GM21381 (cell line): ENCODE data around the gene HOMER2.
"Not testable (repeated sequence)": the region's sequence is repeated elsewhere in the genome, so short reads cannot be mapped to it uniquely, and the experiment has no call there.

Source experiments
- ATAC-seq: cut with Tn5 transposase; IDR thresholded peaks from one replicate; pipeline ENCODE4 v1.9.1; 2021; ENCODE audit warnings: mild to moderate bottlenecking, moderate library complexity; ENCODE audit not compliant: unreplicated experiment

Gene HOMER2

DNA sequence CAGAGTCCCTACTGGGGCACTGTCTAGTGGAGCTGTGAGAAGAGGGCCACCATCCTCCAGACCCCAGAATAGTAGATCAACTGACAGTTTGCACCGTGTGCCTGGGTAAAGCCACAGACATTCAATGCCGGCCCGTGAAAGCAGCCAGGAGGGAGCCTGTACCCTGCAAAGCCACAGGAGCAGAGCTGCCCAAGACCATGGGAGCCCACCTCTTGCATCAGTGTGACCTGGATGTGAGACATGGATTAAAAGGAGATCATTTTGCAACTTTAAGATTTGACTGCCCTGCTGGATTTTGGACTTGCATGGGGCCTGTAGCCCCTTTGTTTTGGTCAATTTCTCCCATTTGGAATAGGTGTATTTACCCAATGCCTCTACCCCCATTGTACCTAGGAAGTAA, 86.5 kb downstream of the HOMER2 start:
- not testable (repeated sequence) for ATAC-seq

DNA sequence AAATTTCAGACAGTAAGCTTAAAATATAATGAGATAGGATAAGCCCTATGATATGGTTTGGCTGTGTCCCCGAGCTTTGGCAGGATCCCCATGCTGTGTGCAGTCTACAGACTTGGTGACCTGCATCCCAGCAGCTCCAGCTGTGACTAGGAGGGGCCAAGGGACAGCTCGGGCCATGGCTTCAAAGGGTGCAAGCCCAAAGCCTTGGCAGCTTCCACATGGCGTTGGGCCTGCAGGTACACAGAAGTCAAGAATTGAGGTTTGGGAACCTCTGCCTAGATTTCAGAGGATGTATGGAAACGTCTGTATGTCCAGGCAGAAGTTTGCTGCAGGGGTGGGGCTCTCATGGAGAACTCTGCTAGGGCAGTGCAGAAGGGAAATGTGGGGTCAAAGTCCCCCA, 86.9 kb downstream of the HOMER2 start:
- not testable (repeated sequence) for ATAC-seq

DNA sequence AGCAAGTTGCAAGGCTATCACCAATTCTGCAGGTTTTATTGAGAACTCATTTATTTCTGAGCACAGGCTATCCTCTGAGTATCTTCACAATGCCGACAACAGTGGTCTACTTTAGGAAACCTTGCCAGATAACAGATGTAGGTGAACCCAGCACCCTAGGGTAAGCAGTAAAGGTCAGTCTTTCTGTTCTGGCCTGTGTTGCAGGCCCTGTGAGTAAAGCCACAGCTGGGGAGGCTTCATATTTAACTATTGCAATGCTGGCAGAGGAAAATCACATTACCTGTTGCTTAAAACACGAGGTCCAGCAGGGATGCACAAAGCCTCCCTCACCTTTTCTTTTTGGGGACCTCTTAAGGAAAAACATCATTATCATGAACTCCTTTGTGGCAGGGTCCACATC, 87.6 kb downstream of the HOMER2 start:
- no peak for ATAC-seq

DNA sequence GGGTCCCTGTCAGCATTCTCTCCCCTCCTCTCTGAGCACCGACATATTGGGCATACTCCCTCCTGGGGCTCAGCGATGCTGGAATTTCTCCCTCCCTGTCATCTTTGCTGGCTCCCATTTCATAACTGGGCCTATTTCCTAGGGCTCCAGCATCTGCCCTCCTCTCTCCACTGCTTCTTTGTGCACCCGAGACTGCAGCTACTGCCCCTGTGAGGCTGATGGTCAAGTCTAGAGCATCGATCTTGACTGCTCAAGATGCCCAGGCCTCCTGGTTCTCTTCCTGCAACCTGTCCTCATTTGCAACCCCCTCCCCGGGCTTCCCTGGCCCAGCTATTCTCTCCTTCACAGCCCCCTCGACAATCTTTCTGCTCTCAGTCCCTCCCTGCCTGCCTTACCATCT, 89.6 kb downstream of the HOMER2 start:
- no peak for ATAC-seq

DNA sequence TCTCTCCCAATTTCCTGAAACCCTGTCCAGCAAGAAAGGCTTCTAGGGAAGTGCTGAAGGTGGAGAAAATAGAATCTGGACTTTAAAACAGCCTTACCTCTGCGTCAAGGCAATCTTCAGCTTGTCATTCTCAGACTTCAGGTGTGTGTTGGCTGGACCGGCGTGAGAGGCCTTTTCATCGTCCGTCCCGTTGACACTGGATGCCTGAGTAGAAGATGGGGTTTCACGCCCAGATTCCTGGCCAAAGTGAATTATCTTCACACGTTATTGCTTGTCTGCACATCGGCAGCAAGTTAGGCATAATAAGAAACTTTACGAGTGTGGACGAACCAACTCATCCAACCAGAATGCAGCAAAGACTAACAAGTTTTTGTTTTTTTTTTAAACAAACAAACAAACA, 93.6 kb downstream of the HOMER2 start:
- ATAC-seq: no peak

DNA sequence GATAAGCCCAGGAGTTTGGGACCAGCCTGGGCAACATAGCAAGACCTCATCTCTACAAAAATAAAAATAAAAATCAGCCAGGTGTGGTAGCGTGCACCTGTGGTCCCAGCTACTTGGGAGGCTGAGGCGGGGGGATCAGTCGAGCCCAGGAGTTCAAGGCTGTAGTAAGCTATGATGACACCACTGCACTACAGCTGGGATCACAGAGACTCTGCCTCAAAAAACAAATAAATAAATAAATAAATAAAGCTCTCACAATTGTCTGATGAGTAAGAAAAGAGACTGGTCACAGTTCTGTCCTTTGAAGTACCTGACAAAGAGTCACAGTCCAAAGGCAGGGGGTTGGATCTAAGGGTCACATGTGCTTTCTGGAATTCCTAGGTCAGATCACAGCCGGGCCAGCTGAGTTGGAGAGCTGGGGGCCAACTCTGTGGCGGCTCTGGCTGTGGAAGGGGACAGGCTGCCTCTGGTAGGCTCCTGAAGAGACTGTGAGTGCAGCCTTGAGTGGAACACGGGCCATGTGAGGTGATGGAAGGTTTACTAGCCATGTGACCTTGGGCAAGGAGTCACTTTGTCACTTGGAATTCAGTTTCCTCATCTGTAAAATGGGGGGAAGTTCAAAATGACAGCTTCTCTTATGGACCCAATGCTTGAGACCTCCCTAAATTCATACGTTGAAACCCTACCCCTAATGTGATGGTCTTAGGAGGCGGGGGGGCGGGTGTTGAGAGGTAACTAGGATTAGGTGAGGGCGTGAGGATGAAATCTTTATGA, 95.9 kb downstream of the HOMER2 start:
- no peak for ATAC-seq

DNA sequence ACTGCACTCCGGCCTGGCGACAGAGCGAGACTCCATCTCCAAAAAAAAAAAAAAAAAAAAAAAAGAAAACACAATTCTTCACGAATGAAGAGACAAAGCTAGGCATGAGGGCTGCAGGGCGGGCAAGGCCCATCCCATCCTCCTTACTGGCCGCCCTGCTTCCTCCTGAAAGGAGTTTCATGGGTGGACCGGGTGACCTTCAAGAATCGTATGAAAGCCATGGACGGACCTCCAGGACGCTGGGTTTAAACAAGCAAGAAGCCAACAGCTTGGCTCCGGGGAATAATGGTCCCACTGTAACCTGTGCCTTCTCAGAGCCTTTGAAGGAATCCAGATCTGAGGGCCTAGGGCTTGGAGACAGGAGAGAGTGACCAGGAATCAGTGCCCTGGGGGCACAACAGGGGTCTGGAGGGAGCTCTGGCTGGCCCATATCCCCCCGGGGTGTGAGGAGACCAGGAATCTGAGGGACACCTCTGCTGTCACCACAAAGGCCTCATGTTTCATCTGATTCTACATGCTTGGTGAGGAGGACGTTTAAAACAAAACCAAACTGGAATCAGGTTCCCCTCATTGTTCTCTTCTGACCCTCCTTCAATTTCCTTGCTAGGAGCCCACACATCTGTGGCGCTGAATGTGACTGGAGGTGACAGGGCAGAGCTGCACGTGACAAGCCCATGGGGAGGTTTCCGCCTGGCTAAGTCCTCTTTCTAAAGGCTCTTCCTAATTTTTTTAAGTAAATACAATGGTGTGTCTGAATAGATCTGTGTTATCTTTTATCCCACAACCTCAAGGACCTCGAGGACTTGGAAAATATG, 97.0 kb downstream of the HOMER2 start:
- ATAC-seq: no peak

DNA sequence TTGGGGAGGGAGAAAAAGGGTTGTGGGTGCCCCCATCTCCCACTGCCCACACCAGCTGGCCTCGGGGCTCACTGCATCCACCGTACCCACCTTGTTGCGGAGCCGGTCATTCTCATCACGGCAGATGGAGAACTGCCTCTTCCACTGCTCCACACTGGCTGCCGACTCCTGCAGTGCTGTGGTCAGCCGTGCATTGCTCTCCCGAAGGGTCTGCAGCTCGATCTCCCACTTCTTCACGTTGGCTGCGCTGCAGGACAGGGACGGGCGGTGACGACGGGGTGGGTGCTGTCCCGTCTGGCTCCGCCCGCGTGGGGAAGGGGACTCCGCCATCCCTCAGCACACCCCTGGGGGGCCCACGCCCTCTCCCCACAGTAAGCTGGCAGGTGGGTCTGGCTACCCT, 98.0 kb downstream of the HOMER2 start:
- no peak for ATAC-seq

DNA sequence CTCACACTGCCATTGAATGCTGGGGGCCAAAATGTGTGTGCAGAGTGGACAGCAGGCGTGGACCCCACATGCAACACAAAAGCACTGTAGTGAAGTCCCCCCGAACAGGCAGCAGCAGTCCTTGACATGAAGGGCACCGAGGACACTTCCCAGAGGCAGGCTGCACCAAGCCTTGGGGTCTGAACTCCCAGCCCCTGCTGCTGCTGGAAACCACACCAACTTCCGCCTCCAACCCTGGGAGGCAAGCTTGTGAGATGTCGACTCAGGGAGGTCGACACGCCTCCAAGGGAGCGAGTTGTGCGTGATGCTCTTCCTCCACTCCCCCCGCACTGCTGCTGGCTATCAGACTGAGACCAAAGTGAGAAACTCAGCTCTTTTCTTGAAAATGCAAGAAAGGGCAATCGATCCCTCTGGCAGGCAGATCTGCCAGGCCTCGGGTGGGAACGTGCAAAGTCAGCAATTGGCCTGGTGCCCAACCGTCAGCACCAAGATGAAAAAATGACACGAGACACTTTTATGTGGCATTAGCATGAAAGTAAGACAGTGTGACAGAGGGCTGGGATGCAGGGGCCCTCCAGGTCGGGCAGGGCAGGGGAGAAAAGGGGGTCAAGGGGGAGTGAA, 99.5 kb downstream of the HOMER2 start:
- no peak for ATAC-seq

DNA sequence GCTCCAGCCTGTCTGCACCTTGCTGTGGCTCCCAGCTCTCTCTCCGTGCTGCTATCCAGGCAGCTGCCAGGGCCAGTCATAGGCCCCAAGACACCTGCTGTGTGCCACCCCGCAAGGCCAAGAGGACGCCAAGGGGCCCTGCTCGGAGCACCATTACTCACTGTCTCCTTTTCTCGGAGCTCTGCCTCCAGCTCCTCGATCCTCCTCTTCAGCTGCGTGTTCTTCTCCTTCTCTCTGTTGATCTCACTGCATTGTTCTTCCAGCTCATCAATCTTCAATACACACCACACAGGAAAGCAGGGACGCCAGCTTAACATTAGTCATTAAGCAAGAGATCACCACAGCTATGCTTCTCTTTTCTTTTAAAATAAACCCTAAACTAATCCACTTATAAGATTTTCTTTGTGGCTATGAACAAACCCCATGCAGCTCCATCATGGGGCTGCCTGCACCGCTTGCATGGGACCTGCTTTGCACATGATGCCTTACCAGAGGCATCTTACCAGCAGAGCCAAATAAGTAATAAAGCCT, 100.5 kb downstream of the HOMER2 start:
- no peak for ATAC-seq

DNA sequence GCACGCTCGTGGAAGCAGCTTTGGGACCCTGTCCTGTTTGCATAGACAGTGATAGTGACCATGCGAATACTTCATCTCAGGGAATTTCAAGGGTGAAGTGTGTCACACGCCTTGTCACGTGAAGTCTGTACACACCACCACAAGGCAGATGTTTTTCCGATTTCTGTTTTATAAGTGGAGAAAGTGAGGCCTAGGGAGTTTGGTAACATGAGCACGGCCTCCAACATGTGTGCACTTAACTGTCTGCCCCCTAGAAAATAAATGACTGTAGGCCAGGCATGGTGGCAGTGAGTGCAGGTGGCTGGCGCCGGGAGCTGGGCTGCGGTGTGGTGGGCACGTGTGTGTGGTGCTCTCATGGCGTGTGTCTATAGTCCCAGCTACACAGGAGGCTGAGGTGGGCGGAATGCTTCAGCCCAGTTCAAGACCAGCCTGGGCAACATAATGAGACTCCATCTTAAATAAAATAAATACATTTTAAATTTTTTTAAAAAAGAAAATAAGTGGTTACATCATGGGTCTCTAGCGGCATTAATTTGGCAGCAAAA, 101.1 kb downstream of the HOMER2 start:
- no peak for ATAC-seq

DNA sequence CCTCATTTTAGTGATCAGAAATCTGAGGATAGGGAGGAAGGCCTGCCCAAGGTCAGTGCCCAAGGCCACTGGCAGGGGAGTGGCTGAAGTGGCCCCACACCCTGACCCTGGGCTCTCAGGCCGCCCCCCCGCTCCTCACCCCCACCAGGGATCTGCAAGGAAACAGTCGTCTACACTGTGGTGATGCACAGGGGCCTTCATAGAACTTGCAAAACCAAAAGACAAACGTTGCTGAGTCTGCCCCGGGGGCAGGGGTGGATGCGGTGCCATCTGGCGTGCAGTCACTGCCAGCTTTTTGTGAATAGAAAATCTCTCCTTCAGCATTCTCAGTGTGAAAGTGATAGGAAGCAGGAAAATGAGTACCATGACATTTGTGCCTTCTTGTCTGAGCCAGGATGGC, 101.8 kb downstream of the HOMER2 start:
- ATAC-seq: no peak

DNA sequence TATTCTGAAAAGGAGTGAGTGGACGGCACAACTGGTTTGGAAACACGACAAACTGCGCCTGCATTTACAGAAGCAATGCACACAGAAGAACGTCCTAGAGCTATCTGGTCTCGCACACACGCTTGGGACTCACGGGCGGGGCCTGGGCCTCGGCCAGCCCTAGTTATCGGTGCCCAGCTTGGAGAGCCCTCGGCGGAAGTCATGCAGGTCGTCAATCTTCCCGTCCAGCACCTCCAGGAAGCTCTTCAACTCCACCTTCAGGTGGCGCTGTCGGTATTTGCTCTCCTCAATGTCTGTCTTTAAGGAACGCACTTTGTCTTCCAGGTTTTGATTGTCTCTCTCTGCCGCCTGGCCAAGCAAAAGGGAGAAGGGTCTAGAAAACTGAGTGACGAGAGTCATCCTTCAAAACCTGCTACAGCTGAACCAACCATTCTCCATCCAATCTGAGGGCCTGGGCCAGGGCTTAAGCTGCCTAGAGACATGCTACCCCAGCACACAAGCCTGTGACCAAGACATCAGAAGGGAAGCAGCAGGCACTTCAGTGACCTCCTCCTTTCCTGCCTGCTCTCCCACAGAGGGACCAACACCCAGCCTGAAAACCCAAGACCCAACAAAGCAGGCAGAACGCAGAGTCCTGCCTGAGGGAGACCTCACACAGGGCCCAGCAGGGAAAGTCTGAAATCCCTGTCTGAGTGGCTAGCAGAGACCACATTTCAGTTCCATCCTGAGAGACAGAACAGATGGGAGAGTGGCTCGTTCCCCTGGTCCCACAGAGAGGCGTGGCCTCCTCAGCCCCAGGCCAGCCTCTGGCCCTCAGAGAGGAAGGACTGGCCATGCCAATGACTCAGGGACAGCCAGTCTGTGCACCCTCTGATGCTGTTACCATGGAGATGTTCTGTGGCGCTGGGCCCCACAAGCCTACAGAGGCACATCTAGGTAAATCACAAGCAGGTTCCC, 102.7 kb downstream of the HOMER2 start:
- ATAC-seq: no peak

DNA sequence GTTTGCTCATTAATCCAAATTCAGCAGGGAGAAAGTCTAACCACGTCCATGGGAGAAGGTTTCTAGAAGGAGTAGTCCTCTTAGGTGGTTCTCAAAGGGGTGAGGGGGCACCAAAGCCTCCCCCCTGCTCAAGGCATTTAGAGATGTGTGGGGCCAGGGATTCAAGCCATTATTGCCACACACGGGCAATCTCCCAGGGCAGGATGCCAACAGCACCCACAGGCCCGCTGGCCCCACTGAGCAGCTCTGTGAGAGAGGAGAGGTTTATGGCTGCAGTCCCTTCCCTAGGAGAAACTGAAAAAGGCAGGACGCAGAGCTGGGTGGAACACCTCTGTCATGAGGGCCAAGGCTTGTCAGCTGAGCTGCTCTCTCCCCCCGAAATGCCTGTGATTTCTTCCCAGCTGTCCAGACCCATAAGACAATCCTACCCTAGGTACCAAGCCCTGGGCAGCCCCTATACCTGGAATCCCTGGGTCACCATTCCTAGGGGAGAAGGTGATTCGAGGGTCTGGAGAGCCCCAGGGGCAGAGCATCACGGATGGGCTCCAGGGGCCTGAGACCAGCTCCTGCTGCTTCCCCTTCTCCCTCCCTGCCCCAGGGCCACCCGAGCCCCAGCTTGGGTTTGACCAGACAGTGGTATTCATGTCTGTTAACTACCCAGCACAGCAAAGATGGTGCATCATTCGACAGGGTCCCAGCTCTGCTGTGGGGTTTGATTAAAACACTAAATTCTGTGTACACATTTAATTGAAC, 104.1 kb downstream of the HOMER2 start:
- no peak for ATAC-seq

DNA sequence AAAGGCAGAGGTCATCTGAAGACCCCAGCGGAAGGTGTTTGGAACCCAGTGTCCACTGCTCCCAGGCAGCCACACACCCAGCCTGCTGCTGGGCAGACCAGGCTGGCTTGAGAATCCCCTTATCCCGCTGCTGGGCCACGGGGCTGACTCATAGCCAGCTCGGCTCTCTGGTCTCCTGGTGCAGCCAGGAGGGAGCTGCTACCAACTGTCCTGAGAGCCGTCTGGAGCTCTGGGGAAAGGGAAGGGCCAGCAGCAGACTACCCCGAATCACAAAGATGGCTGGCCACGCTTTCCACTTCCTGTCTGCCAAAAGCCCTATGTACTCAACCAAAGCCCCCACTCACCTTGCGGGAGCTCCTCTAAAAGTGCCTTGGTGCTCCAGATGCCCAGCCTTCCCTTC, 104.8 kb downstream of the HOMER2 start:
- no peak for ATAC-seq

DNA sequence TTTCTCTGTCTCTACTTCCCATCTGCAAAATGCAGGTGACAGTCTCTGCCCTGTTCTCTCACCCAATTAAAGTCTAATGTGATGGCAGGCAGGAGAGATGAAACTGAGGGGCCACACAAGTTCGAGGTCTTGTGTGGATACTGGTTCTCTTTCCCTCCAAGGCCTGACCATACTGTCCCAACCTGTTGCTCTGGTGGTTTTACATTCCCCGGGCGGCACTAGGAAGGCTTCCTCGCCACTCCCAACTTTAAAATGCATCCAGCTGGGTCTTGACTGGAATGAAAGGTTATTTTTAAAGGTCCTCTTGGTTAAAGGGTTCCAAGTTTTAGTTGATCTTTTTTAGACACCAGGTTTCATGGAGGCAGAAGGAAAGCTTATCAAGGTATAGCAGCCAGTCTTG, 105.9 kb downstream of the HOMER2 start:
- ATAC-seq: no peak

DNA sequence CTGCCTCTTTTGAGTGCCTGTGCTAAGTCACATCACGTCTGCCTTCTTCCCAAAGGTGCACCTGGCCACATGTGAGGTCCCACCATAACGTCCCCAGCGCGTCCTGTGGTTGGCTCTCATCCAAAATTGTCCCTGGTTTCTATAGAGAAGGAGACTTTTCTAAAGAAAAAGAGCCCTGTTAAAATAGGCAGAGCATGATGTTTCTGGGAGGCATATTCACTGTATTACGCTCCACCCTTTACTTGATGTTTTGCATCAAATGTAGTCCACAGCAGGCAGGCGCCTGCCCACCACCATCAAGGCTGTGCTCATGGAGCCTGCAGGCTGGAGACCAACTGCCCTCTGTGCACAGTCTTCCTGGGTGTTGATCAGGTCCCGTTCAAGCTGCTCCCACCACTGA, 106.8 kb downstream of the HOMER2 start:
- ATAC-seq: no peak

DNA sequence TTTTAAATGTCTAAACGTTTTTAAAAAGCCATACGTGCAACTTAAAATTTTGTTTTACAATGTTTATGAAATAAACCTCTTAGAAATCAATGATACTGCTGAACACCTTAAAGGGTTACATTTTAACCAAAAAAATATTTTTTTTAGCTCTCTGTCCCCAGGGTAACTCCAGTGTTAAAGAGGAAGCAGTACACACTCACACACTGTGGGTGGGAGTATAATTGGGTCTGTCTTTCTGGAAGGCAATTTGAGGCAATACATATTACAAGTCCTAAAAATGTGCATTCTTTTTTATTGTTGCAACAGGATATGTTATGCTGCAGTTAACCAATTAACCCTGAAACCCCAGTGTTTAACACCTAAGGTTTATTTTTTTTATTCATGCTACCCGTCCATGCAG, 109.0 kb downstream of the HOMER2 start:
- no peak for ATAC-seq

DNA sequence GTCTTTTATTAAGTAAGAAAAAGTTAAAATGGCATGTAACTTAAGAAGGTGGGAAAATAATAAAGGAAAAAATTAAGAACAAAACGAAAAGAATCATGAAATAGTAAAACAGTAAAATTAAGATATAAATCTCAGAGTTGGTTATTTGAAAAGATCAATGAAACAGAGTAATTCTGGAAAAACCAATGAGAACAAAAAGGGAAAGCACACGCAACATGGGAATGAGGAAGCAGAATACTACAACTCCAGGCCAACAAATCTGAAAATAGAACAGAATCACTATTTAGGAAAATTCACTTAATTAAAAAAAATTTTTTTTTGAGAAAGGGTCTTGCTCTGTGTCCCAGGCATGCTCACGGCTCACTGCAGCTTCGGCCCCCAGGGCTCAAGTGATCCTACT, 112.4 kb downstream of the HOMER2 start:
- ATAC-seq: no peak

DNA sequence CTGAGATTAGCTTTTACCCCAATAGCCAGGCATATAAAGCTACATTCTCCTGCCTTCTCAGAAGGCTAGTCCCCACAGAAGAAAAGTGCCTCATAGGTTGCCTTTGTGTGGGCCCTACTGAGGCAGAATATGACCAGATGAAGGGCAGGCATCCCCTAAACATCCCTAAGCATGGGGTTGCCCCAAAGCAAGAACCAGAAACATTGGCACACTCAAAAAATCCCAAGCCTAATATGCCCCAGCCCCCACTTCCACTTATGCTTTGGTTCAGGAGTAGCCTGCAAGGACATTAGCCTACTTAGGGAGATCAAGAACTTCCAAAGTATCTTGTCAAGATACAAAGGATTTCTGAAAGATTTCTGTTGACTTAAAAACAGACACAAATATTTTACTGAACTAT, 113.4 kb downstream of the HOMER2 start:
- no peak for ATAC-seq
